K562 (cell line): ENCODE data around the gene DLGAP3. TPM values are rescaled to one million over a fixed set of nuclear protein-coding genes. Genes with fewer than 3 reads are reported as not detected.
A peak's percentile ranks its signal among the peaks of the same experiment; 100 is the strongest.

ENCODE experiments used
- CBX8 ChIP-seq: fragments of 200-600 bp; sonication (generic); IDR thresholded peaks from 2 replicates; pipeline ENCODE4 v1.6.1; 2012; ENCODE audit warnings: borderline replicate concordance, mixed run types, low read depth, mild to moderate bottlenecking, moderate library complexity, mixed read lengths, low read length, control low read depth, inconsistent platforms; ENCODE audit not compliant: poor library complexity, severe bottlenecking; ENCODE audit errors: extremely low read depth
- CEBPB ChIP-seq: fragments of 450-650 bp; IDR thresholded peaks from 2 replicates; pipeline ENCODE4 v1.6.1; 2016; ENCODE audit warnings: missing genetic modification characterization, missing compliant biosample characterization
- CREBBP ChIP-seq: IDR thresholded peaks from one replicate; pipeline ENCODE4 v1.6.1; 2012; ENCODE audit warnings: low read depth, mild to moderate bottlenecking, control low read depth, inconsistent platforms, low read length
- CSDE1 ChIP-seq, 2 experiments: fragments of 450-650 bp; IDR thresholded peaks; 2 replicates each; pipeline ENCODE4 v1.6.1; 2016; ENCODE audit warnings: mild to moderate bottlenecking in 1 of 2
- CTCFL ChIP-seq: IDR thresholded peaks from 2 replicates; pipeline ENCODE4 v1.6.1; 2011; ENCODE audit warnings: borderline replicate concordance, low read depth, mild to moderate bottlenecking, moderate library complexity, low read length; ENCODE audit not compliant: insufficient read depth, poor library complexity, severe bottlenecking
- NCOR1 ChIP-seq: fragments of 450-650 bp; IDR thresholded peaks from 2 replicates; pipeline ENCODE4 v1.6.1; 2016; ENCODE audit warnings: mild to moderate bottlenecking, moderate library complexity
- NONO ChIP-seq, 2 experiments: fragments of 200-400 bp in 1 of 2; fragments of 450-650 bp in 1 of 2; formaldehyde crosslinking in 1 of 2; IDR thresholded peaks; 2 replicates each; pipeline ENCODE4 v1.6.1; 2017; ENCODE audit warnings: low read depth in 2 of 2, mild to moderate bottlenecking in 2 of 2, moderate library complexity in 2 of 2, low read length in 1 of 2
- PCBP1 ChIP-seq: fragments of 200-400 bp; formaldehyde crosslinking; IDR thresholded peaks from 2 replicates; pipeline ENCODE4 v1.6.1; 2018; ENCODE audit warnings: mild to moderate bottlenecking, low read depth, low read length; ENCODE audit not compliant: poor library complexity, severe bottlenecking
- POLR2AphosphoS5 ChIP-seq: IDR thresholded peaks from 2 replicates; pipeline ENCODE4 v1.6.1; 2011; ENCODE audit warnings: mild to moderate bottlenecking, low read depth, low read length, moderate library complexity; ENCODE audit not compliant: control insufficient read depth, insufficient read depth
- PPARD ChIP-seq: fragments of 250-450 bp; sonication (Bioruptor Pico); IDR thresholded peaks from 2 replicates; pipeline ENCODE4 v1.8.0; 2022; ENCODE audit warnings: inconsistent platforms, mild to moderate bottlenecking, moderate library complexity
- SFPQ ChIP-seq: fragments of 200-400 bp; formaldehyde crosslinking; IDR thresholded peaks from 2 replicates; pipeline ENCODE4 v1.6.1; 2017; ENCODE audit warnings: mild to moderate bottlenecking, low read depth, low read length, moderate library complexity
- TAF15 ChIP-seq: fragments of 200-400 bp; formaldehyde crosslinking; IDR thresholded peaks from 2 replicates; pipeline ENCODE4 v1.6.1; 2017; ENCODE audit warnings: mild to moderate bottlenecking, low read depth, low read length, moderate library complexity
- TCF7L2 ChIP-seq: fragments of 150-350 bp; IDR thresholded peaks from 2 replicates; pipeline ENCODE4 v1.6.1; 2016; ENCODE audit warnings: low read depth, mild to moderate bottlenecking, low read length, moderate library complexity
- TFE3 ChIP-seq: fragments of 450-650 bp; formaldehyde crosslinking; IDR thresholded peaks from 2 replicates; pipeline ENCODE4 v1.4.0; 2020; ENCODE audit warnings: mild to moderate bottlenecking, mixed read lengths
- ZBTB8A ChIP-seq: fragments of 450-650 bp; IDR thresholded peaks from 2 replicates; pipeline ENCODE4 v1.6.1; 2018; ENCODE audit warnings: mild to moderate bottlenecking, moderate library complexity; ENCODE audit not compliant: partially characterized antibody
- ZNF277 ChIP-seq: fragments of 250-450 bp; sonication (Bioruptor Pico); IDR thresholded peaks from 2 replicates; pipeline ENCODE4 v1.8.0; 2022; ENCODE audit warnings: inconsistent platforms, mild to moderate bottlenecking, moderate library complexity, borderline replicate concordance
- ZNF644 ChIP-seq: fragments of 200-800 bp; sonication (Bioruptor generic); IDR thresholded peaks from 2 replicates; pipeline ENCODE4 v1.6.1; 2016; ENCODE audit warnings: low read depth, missing genetic modification characterization, missing compliant biosample characterization
- ZNF695 ChIP-seq: fragments of 450-650 bp; formaldehyde crosslinking; IDR thresholded peaks from 2 replicates; pipeline ENCODE4 v1.4.0; 2020; ENCODE audit warnings: mild to moderate bottlenecking, moderate library complexity
- polyA plus RNA-seq, 8 experiments: library from polyadenylated mRNA; depleted of rRNA in 4 of 8; stranded (reverse) in 5 of 8; unstranded in 3 of 8; fragments of >200 nt; fragmentation: Nextera tagmentation in 2 of 8; fragmentation: Illumina TruSeq in 1 of 8; extraction: Ambion mirVana in 2 of 8; extraction: Trizol in 1 of 8; gene quantifications; 2 replicates each; pipeline versions ENCODE4 v1.2.1 to v1.2.3, GENCODE V29; 2011 to 2014; ENCODE audit warnings: inconsistent platforms in 1 of 8, missing spikeins in 1 of 8
- total RNA-seq, 7 experiments: library from RNA; depleted of rRNA in 6 of 7; stranded (reverse); fragments of >200 nt in 6 of 7; fragmentation: Illumina TruSeq in 2 of 7; extraction: Trizol in 2 of 7; gene quantifications; 2 replicates each; pipeline versions ENCODE4 v1.2.1 to v1.2.3, GENCODE V29; 2011 to 2021; ENCODE audit warnings: low replicate concordance in 1 of 7

The DLGAP3 gene
- total and polyA plus RNA-seq, 9 of the 15 experiments (the other 6 are each of a cell fraction or from before 2014, with no cell fraction given): 0.01 to 0.16 (median 0.07) TPM; not detected in 6

- TF ChIP-seq SFPQ: no peak
- TF ChIP-seq TCF7L2: no peak
- no peak; a peak in 2 of 4 replicates for TF ChIP-seq CSDE1 (IDR thresholded peaks at IDR 0.05)
- TF ChIP-seq ZNF277: no peak
- TF ChIP-seq ZNF644: no peak; the same call in 1 of the 2 replicates
- peak; percentile 91 for TF ChIP-seq POLR2AphosphoS5
- TF ChIP-seq NONO (IDR thresholded peaks at IDR 0.05; ENCODE audit: low read depth in 2 of 2, low read length in 1 of 2): peak in 1 of 2 experiments; percentile 86; a peak in 2 of 4 replicates
- no peak for TF ChIP-seq PPARD (CRISPR knock-in tag)
- peak; percentile 98 for TF ChIP-seq CTCFL
- TF ChIP-seq CEBPB (tag): peak; percentile 64
- TF ChIP-seq ZBTB8A: no peak
- no peak for TF ChIP-seq CBX8
- TF ChIP-seq TFE3 (CRISPR knock-in tag): no peak
- no peak for TF ChIP-seq ZNF695 (CRISPR knock-in tag)
- TF ChIP-seq NCOR1: peak; percentile 46; the same call in 1 of the 2 replicates
- TF ChIP-seq TAF15: no peak
- TF ChIP-seq CREBBP: no peak
- TF ChIP-seq PCBP1: peak; percentile 45
These were observed 69.8 kb downstream of the DLGAP3 start, which contains the start of gene SMIM12 (continued) for GRCh38 chr1:34859446-34860200.
